CD4-positive, CD25-positive, alpha-beta regulatory T cell (primary cell): ENCODE data around the gene GPC5. TPM values are rescaled to one million over a fixed set of nuclear protein-coding genes. Genes with fewer than 3 reads are reported as not detected.
"Not testable (repeated sequence)": the region's sequence is repeated elsewhere in the genome, so short reads cannot be mapped to it uniquely, and the experiment has no call there.

Source experiments
- ATAC-seq, 2 donors: fragments of 150-1000 bp; cut with Tn5 transposase; one replicate each; pipeline ENCODE4 v1.10.0; 2021; ENCODE audit warnings: low read depth in 2 of 2, moderate number of reproducible peaks in 2 of 2, moderate library complexity in 1 of 2
- DNase-seq, 3 donors: peaks; one replicate each; pipeline versions ENCODE4 v3.0.0 to v3.0.0-alpha.2; 2012 to 2022; ENCODE audit warnings: mixed read lengths in 1 of 3
- H3K27ac ChIP-seq: one replicate; pipeline ENCODE4 v1.7.0; 2013; ENCODE audit warnings: mild to moderate bottlenecking, low read length; ENCODE audit not compliant: insufficient read depth, poor library complexity, severe bottlenecking
- H3K27me3 ChIP-seq: one replicate; pipeline ENCODE4 v1.7.0; 2013; ENCODE audit warnings: low read length; ENCODE audit not compliant: control insufficient read depth, insufficient read depth
- H3K36me3 ChIP-seq: one replicate; pipeline ENCODE4 v1.7.0; 2013; ENCODE audit warnings: mild to moderate bottlenecking, low read length, moderate library complexity; ENCODE audit not compliant: control insufficient read depth, insufficient read depth
- H3K4me1 ChIP-seq: 2 replicates; pipeline ENCODE4 v1.7.0; 2013; ENCODE audit warnings: mild to moderate bottlenecking, low read length; ENCODE audit not compliant: insufficient read depth, control insufficient read depth, poor library complexity, severe bottlenecking
- H3K4me3 ChIP-seq: one replicate; pipeline ENCODE4 v1.7.0; 2013; ENCODE audit warnings: low read depth, mild to moderate bottlenecking, low read length, moderate library complexity
- H3K9me3 ChIP-seq, 2 experiments: 1 replicate in 1 of 2; 2 replicates in 1 of 2; pipeline ENCODE4 v1.7.0; 2013; ENCODE audit warnings: low read length in 2 of 2, mild to moderate bottlenecking in 1 of 2, moderate library complexity in 1 of 2; ENCODE audit not compliant: control insufficient read depth in 2 of 2
- H3K27ac Mint-ChIP-seq, 3 donors: one replicate each; pipeline ENCODE4 v1.8.0; 2020 to 2022; ENCODE audit warnings: mild to moderate bottlenecking in 3 of 3, mixed read lengths in 3 of 3, moderate library complexity in 2 of 3
- H3K27me3 Mint-ChIP-seq: one replicate; pipeline ENCODE4 v1.8.0; 2022; ENCODE audit warnings: mild to moderate bottlenecking, mixed read lengths
- H3K36me3 Mint-ChIP-seq: one replicate; pipeline ENCODE4 v1.8.0; 2020; ENCODE audit warnings: mixed read lengths
- H3K4me1 Mint-ChIP-seq, 4 donors: one replicate each; pipeline ENCODE4 v1.8.0; 2020 to 2022; ENCODE audit warnings: mixed read lengths in 4 of 4, mild to moderate bottlenecking in 1 of 4
- H3K4me3 Mint-ChIP-seq, 4 donors: one replicate each; pipeline ENCODE4 v1.8.0; 2020 to 2022; ENCODE audit warnings: mild to moderate bottlenecking in 4 of 4, mixed read lengths in 4 of 4, moderate library complexity in 3 of 4
- H3K9me3 Mint-ChIP-seq, 7 donors: one replicate each; pipeline ENCODE4 v1.8.0; 2020 to 2022; ENCODE audit warnings: mixed read lengths in 7 of 7, mild to moderate bottlenecking in 3 of 7, moderate library complexity in 2 of 7
- polyA plus RNA-seq, 4 donors: library from polyadenylated mRNA; unstranded; fragments of 300-500 nt; fragmentation: Illumina TruSeq; gene quantifications; one replicate each; pipeline ENCODE4 v1.2.3, GENCODE V29; 2021
- total RNA-seq: library from RNA; stranded (reverse); gene quantifications from one replicate; pipeline ENCODE4 v1.2.3, GENCODE V29; 2022

The GPC5 gene
- total and polyA plus RNA-seq, 5 donors from 2014 or later = 0.29 to 0.81 (median 0.59) TPM; not detected in 2

GRCh38 chr13:91667486-91667885 is 269.1 kb downstream of the GPC5 start:
- Histone ChIP-seq H3K4me1 (no peaks in the 10 kb centered on the region), H3K36me3 (no peaks in the 10 kb centered on the region), H3K4me3 (no peak overlapping the region), H3K27ac (no peak overlapping the region), H3K27me3 (no peaks in the 10 kb centered on the region), H3K9me3 (no peaks in the 10 kb centered on the region)
- ATAC-seq (no peak), DNase-seq (no peak)
- no peaks in the 10 kb centered on the region for H3K4me1 Mint-ChIP-seq
- peaks cover 0 to 8% (median 1%) of the 10 kb centered on the region in 7 donors for H3K9me3 Mint-ChIP-seq
- no peak overlapping the region for H3K4me3 Mint-ChIP-seq
- no peak overlapping the region for H3K27ac Mint-ChIP-seq
- H3K36me3 Mint-ChIP-seq = no peaks in the 10 kb centered on the region
- H3K27me3 Mint-ChIP-seq = no peaks in the 10 kb centered on the region

- H3K36me3 Mint-ChIP-seq = no peaks in the 10 kb centered on the region
- no peak for ATAC-seq
- Histone ChIP-seq H3K4me3 (no peak overlapping the region), H3K4me1 (no peaks in the 10 kb centered on the region), H3K27me3 (no peaks in the 10 kb centered on the region), H3K27ac (no peak overlapping the region), H3K9me3 (no peaks in the 10 kb centered on the region), H3K36me3 (no peaks in the 10 kb centered on the region)
- DNase-seq = no peak
- no peak overlapping the region for H3K4me3 Mint-ChIP-seq
- H3K27ac Mint-ChIP-seq = no peak overlapping the region
- peaks cover 0 to 10% (median 1%) of the 10 kb centered on the region in 7 donors for H3K9me3 Mint-ChIP-seq
- H3K27me3 Mint-ChIP-seq = no peaks in the 10 kb centered on the region
- no peaks in the 10 kb centered on the region for H3K4me1 Mint-ChIP-seq
These were observed 270.6 kb downstream of the GPC5 start for GRCh38 chr13:91668866-91669495.

DNA sequence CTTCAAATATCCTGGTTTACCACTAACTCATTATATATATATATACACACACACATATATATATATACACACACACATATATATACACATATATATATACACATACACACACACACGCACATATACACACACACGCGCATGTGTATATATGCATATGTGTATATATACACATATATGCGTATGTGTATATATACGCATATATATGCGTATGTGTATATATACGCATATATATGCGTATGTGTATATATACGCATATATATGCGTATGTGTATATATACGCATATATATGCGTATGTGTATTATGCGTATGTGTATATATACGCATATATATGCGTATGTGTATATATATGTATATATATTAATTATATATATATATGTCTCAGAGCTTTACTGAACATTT is 275.9 kb downstream of the GPC5 start:
- H3K4me3 ChIP-seq, H3K4me3 Mint-ChIP-seq, DNase-seq, H3K9me3 ChIP-seq, ATAC-seq, H3K4me1 ChIP-seq, H3K27ac ChIP-seq, H3K27me3 Mint-ChIP-seq, H3K27me3 ChIP-seq, H3K36me3 Mint-ChIP-seq, H3K27ac Mint-ChIP-seq, H3K4me1 Mint-ChIP-seq, H3K36me3 ChIP-seq: not testable (repeated sequence)
- H3K9me3 Mint-ChIP-seq = peaks cover 0 to 10% (median 1%) of the 10 kb centered on the region in 7 donors

DNA sequence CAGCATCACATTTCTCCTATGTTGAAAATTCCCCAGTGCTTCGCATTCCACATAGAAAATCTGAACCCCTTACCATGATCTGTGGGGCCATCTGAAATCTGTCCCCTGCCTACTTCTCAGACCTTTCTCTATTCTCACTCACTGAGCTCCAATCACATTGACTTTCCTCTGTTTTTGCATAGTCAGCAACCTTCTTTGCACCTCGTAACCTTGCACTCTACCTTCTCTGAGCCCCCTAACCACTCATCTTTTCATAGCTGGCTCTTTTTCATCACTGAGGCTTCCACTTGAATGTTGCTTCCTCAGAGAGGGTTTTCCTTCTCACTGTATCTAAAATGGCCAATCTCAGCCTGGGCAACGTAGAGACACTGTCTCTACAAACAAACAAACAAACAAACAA is 286.3 kb downstream of the GPC5 start:
- Mint-ChIP-seq H3K27ac (no peak overlapping the region), H3K9me3 (peaks cover 0 to 4% (median 0%) of the 10 kb centered on the region in 7 donors), H3K4me1 (no peaks in the 10 kb centered on the region), H3K4me3 (no peak overlapping the region), H3K36me3 (no peaks in the 10 kb centered on the region), H3K27me3 (no peaks in the 10 kb centered on the region)
- Histone ChIP-seq H3K4me1 (no peaks in the 10 kb centered on the region), H3K36me3 (no peaks in the 10 kb centered on the region), H3K9me3 (no peaks in the 10 kb centered on the region), H3K27me3 (no peaks in the 10 kb centered on the region), H3K27ac (no peak overlapping the region), H3K4me3 (no peak overlapping the region)
- DNase-seq (no peak), ATAC-seq (no peak)

- Mint-ChIP-seq H3K27ac (no peak overlapping the region), H3K4me3 (no peak overlapping the region), H3K9me3 (peaks cover 0 to 4% (median 0%) of the 10 kb centered on the region in 7 donors), H3K36me3 (no peaks in the 10 kb centered on the region), H3K4me1 (no peaks in the 10 kb centered on the region), H3K27me3 (no peaks in the 10 kb centered on the region)
- H3K27ac ChIP-seq = no peak overlapping the region
- H3K4me1 ChIP-seq = no peaks in the 10 kb centered on the region
- H3K4me3 ChIP-seq = no peak overlapping the region
- no peaks in the 10 kb centered on the region for H3K36me3 ChIP-seq
- H3K27me3 ChIP-seq = no peaks in the 10 kb centered on the region
- ATAC-seq (no peak), DNase-seq (no peak)
- no peaks in the 10 kb centered on the region for H3K9me3 ChIP-seq
These were observed 292.5 kb downstream of the GPC5 start for GRCh38 chr13:91690944-91691343.

- H3K4me3 Mint-ChIP-seq = no peak overlapping the region
- DNase-seq (no peak), ATAC-seq (peak in 1 of 2 donors; percentile 24)
- H3K27me3 Mint-ChIP-seq = no peaks in the 10 kb centered on the region
- no peaks in the 10 kb centered on the region for H3K36me3 ChIP-seq
- H3K27me3 ChIP-seq = no peaks in the 10 kb centered on the region
- H3K4me1 ChIP-seq = no peaks in the 10 kb centered on the region
- no peak overlapping the region for H3K27ac ChIP-seq
- no peaks in the 10 kb centered on the region for H3K9me3 ChIP-seq
- H3K27ac Mint-ChIP-seq = no peak overlapping the region
- no peak overlapping the region for H3K4me3 ChIP-seq
- no peaks in the 10 kb centered on the region for H3K36me3 Mint-ChIP-seq
- H3K4me1 Mint-ChIP-seq = no peaks in the 10 kb centered on the region
- H3K9me3 Mint-ChIP-seq = peaks cover 0 to 4% (median 0%) of the 10 kb centered on the region in 7 donors
These were observed 295.0 kb downstream of the GPC5 start for GRCh38 chr13:91693466-91693865.

DNA sequence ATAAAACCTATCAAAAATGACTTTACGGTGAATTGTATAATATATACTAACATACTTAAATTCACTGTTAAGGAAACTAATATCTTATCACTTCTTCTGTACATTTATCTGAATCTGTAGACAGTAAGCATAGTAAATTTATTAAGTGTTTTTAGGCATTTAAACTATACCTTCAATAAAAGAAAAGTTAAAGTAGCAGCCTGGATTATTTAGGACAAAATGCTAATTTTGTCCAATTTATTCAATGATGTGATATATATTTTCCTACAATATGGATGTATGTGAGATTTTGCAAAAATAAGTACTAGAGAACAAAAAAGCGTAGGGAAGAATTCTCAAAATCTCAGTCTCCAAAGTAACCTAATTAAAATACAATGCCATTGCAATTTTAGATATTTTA is 299.9 kb downstream of the GPC5 start:
- ATAC-seq (no peak), DNase-seq (no peak)
- no peaks in the 10 kb centered on the region for H3K4me1 ChIP-seq
- Mint-ChIP-seq H3K36me3 (no peaks in the 10 kb centered on the region), H3K27ac (no peak overlapping the region), H3K9me3 (peaks cover 0 to 3% (median 1%) of the 10 kb centered on the region in 7 donors), H3K4me1 (no peaks in the 10 kb centered on the region), H3K27me3 (no peaks in the 10 kb centered on the region), H3K4me3 (no peak overlapping the region)
- no peaks in the 10 kb centered on the region for H3K9me3 ChIP-seq
- H3K27me3 ChIP-seq = no peaks in the 10 kb centered on the region
- no peaks in the 10 kb centered on the region for H3K36me3 ChIP-seq
- no peak overlapping the region for H3K4me3 ChIP-seq
- no peak overlapping the region for H3K27ac ChIP-seq

- Histone ChIP-seq H3K9me3 (no peaks in the 10 kb centered on the region), H3K4me1 (no peaks in the 10 kb centered on the region), H3K36me3 (no peaks in the 10 kb centered on the region), H3K4me3 (no peak overlapping the region), H3K27ac (no peak overlapping the region), H3K27me3 (no peaks in the 10 kb centered on the region)
- H3K27me3 Mint-ChIP-seq = no peaks in the 10 kb centered on the region
- H3K27ac Mint-ChIP-seq = no peak overlapping the region
- DNase-seq = no peak
- no peak for ATAC-seq
- peaks cover 0 to 4% (median 1%) of the 10 kb centered on the region in 7 donors for H3K9me3 Mint-ChIP-seq
- H3K4me3 Mint-ChIP-seq = no peak overlapping the region
- H3K4me1 Mint-ChIP-seq = no peaks in the 10 kb centered on the region
- no peaks in the 10 kb centered on the region for H3K36me3 Mint-ChIP-seq
These were observed 300.3 kb downstream of the GPC5 start for GRCh38 chr13:91698767-91699166.
